H54 (cell line): ENCODE data around the gene WDR64.

ENCODE experiments used
- DNase-seq: peaks from one replicate; pipeline ENCODE4 v3.0.0; 2011; ENCODE audit warnings: low spot score, mixed read lengths; ENCODE audit not compliant: insufficient read length
- FAIRE-seq: peaks from 3 replicates; lab custom pipeline; 2011; peaks lifted over from hg19 to GRCh38; lab: Jason Lieb, UNC
- POLR2A ChIP-seq: IDR thresholded peaks from 2 replicates; pipeline ENCODE4 v1.6.1; 2011; ENCODE audit warnings: low read depth, mild to moderate bottlenecking, low read length

WDR64 gene

GRCh38 chr1:241615043-241615974 lies 36.8 kb upstream of the WDR64 start:
- DNase-seq (peak; percentile 30), FAIRE-seq (no peak)
- TF ChIP-seq POLR2A, result no peak

GRCh38 chr1:241617426-241617825 lies 34.7 kb upstream of the WDR64 start:
- DNase-seq (no peak), FAIRE-seq (no peak)
- TF ChIP-seq POLR2A, result no peak

- FAIRE-seq (no peak), DNase-seq (no peak)
- no peak for TF ChIP-seq POLR2A
These were observed 29.4 kb upstream of the WDR64 start for GRCh38 chr1:241622669-241623068.

DNA sequence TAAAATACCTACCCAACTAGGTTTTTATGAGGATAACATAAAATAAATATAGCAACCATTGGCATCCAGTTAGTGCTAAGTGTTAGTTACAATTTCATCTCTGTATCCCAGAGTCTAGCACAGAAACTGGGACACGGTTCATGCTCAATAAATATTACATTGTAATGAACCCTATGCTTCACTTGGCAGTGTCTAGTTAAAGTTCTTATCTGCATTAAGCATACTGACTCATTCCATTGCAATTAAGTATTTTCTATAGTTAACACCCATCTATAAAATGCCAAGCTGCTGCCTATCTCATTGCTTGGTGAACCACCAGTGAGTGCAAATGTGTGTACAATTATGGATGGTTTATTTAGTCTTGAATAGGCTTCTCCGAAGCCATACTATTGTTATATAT lies 27.1 kb upstream of the WDR64 start:
- no peak for FAIRE-seq
- no peak for DNase-seq
- TF ChIP-seq POLR2A, result no peak

DNA sequence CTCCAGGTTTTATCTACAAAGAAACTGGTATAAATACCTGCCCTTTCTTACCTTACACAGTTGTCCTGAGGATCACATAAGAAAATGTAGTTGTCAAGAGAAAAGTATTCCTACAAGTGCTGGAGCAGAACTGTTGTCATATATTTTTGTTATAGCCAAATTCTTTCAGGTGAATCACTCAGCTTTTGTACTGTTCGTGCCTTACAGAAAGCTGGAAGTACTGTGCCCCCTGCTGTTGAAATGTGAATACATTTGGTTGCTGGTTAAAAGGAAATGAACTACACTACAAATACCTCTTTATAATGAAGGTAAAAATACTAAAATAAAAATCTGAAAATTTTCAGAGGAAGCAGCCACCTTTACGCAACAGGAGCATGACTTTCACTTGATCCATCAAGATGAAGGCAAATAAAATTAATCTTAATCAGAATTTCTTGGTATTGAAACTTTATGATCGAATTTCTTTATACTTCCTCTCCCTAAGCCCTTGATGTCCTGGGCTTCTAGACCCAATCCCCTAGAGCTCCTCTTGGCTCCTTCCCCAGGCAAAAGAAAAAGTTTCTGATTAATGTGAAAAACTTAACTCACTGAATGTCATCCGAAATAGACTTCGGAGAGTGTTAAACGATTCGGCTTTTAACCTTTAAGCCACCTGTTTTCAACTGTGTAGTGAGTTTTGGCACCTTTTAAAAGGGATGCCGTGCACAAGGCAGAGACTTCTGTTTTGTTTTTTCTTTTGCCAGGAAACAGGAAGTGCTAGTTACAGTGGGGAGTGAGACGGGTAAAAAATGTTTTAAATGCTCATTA lies 24.4 kb upstream of the WDR64 start:
- no peak for FAIRE-seq
- no peak for TF ChIP-seq POLR2A
- no peak for DNase-seq

DNA sequence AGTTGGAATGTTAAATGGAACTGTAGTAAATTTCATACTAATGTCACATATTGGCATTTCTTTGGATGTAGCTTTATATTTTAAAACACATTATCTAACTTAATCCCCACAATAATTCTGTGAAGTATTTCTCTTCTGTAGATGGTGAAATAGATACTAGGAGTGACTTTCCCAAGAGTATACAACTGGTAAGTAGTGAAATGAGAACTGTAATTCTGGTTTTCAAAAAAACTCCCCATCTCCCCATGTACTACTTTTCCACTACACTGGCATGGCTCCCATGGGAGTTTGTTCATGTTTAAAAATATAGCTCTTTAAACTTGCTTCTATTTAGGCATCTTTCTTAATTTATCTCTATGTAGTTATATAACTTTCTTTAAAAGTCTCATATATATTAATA lies 22.1 kb upstream of the WDR64 start:
- FAIRE-seq, result no peak
- no peak for DNase-seq
- TF ChIP-seq POLR2A, result no peak

DNA sequence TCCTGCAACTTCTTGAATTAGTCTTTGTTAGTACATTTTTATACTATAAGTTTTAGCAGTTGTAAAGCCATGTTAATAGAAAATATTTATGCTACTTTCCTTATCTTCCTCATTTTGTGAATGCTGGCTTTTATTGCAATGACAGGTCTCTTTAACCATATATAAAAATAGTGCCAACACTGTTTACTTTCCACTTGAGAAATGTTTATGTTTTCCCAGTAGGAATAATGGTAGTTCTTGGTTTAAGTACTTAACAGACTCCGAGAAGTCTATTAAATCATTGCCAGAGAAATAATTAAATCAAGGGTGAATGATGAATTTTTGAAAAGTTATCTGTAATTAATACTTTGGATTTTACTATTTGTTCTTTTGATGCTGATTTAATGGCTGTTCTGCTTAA lies 21.6 kb upstream of the WDR64 start:
- no peak for TF ChIP-seq POLR2A
- DNase-seq (no peak), FAIRE-seq (no peak)

DNA sequence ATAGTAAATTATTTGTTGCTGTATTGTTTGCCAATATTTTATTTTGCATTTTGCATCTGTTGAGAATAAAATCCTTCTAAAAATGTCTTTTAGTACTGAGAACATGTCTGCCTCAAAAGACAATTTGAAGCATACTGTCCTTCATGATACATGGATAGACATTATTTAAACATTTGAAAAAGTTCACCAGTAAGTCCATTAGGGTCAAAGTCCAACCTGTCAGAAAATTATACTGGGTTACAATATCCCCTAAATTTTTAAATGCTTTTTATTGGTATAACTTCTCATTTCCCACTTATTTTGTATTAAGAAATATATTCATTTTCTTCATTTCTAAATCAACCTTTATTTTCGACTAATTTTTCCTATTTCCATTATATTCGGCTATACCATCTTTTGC lies 21.2 kb upstream of the WDR64 start:
- FAIRE-seq, result no peak
- no peak for DNase-seq
- no peak for TF ChIP-seq POLR2A

GRCh38 chr1:241631674-241632073 lies 20.4 kb upstream of the WDR64 start:
- no peak for TF ChIP-seq POLR2A
- no peak for FAIRE-seq
- DNase-seq, result no peak

GRCh38 chr1:241632987-241633386 lies 19.1 kb upstream of the WDR64 start:
- FAIRE-seq (no peak), DNase-seq (no peak)
- TF ChIP-seq POLR2A, result no peak

DNA sequence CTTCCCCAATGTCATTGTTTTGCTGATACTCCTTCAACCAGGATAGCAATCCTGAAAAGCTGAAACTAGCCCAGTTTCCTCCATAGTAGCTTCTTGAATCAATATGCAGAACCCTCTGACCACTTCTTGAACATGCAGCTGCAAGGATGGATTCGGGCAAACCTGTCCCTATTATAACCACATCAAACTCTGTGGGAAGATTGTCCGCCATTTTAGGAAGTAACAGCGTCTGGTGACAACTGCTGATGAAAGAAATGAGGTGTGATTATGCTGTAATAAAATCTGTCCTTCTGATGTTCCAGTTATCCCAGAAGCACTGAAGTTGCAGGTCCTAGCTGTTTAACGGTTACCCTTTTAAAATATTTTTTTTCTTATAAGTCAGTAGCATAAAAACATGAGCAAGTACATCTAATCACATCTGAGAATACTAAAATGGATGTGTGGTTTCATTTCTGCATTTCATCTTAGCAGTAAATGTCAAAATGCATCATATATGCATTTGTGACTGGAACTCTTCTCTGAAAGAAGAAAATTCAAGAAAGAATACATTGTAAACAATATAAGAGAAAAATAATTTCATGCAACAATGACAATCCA lies 16.4 kb upstream of the WDR64 start:
- no peak for TF ChIP-seq POLR2A
- no peak for FAIRE-seq
- DNase-seq, result no peak

GRCh38 chr1:241636291-241636690 lies 15.8 kb upstream of the WDR64 start:
- DNase-seq (no peak), FAIRE-seq (no peak)
- TF ChIP-seq POLR2A, result no peak

DNA sequence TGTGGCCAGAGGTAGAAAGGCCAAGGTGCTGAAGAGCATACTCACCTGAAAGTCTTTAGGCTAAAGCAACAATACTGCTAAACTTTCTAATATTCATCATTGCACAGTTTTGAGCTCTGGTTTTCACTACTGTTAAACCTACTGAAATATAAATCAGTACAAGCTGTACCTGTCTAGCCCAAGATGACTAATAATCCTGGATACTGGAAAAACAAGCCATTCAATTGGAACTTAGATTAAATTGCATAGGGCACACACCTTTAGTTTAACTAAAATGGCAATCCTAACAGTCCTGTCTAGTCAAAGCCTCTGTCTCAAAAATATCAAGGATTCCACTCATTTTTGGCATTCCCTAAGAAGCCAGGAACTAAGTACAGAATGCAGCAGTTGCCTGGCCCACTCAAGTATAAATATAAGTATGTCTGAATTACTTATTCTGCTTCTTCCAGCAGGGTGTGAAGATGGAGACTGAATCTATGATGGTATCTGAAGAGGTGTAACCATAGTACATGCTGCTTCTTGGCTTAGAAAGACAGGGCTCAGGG lies 15.0 kb upstream of the WDR64 start:
- no peak for FAIRE-seq
- no peak for TF ChIP-seq POLR2A
- no peak for DNase-seq

GRCh38 chr1:241637604-241638003 lies 14.5 kb upstream of the WDR64 start:
- no peak for TF ChIP-seq POLR2A
- no peak for FAIRE-seq

More at GRCh38 chr1:241637604-241638003, 14.5 kb upstream of the WDR64 start:
- no peak for DNase-seq
